Esophagus muscularis mucosa (tissue), 4 donors: ENCODE results near the gene IL21R. TPM values are rescaled to one million over a fixed set of nuclear protein-coding genes. Genes with fewer than 3 reads are reported as not detected.

Source experiments
- DNase-seq: peaks from one replicate; pipeline ENCODE4 v3.0.0-alpha.2; 2017; ENCODE audit errors: extremely low spot score
- H3K27ac ChIP-seq, 4 donors: fragments of 200-600 bp; sonication (generic); replicated peaks in 1 of 4; 1 replicate in 3 of 4; 2 replicates in 1 of 4; pipeline ENCODE4 v1.5.1; 2016 to 2019; ENCODE audit warnings: mild to moderate bottlenecking in 1 of 4
- H3K27me3 ChIP-seq, 4 donors: fragments of 200-600 bp; sonication (generic); one replicate each; pipeline versions ENCODE4 v1.5.1 to v1.6.0; 2016 to 2019
- H3K36me3 ChIP-seq, 4 donors: fragments of 200-600 bp; sonication (generic); one replicate each; pipeline ENCODE4 v1.5.1; 2016 to 2019
- H3K4me1 ChIP-seq, 4 donors: fragments of 200-600 bp; sonication (generic); one replicate each; pipeline ENCODE4 v1.5.1; 2016 to 2019
- H3K4me3 ChIP-seq, 4 donors: fragments of 200-600 bp; sonication (generic); 1 replicate in 2 of 4; 2 replicates in 2 of 4; pipeline ENCODE4 v1.5.1; 2016 to 2019; ENCODE audit warnings: mild to moderate bottlenecking in 4 of 4, moderate library complexity in 1 of 4
- H3K9me3 ChIP-seq, 4 donors: fragments of 200-600 bp; sonication (generic); 1 replicate in 3 of 4; 2 replicates in 1 of 4; pipeline ENCODE4 v1.5.1; 2016 to 2019
- CTCF ChIP-seq, 3 experiments: fragments of 200-600 bp in 2 of 3; fragments of 450-650 bp in 1 of 3; sonication (generic) in 2 of 3; IDR thresholded peaks; one replicate each; pipeline ENCODE4 v1.5.1; 2017 to 2019; ENCODE audit warnings: antibody characterized with exemption in 3 of 3, mild to moderate bottlenecking in 2 of 3, moderate library complexity in 1 of 3
- EP300 ChIP-seq: sonication (generic); formaldehyde crosslinking; IDR thresholded peaks from one replicate; pipeline ENCODE4 v1.6.1; 2017; ENCODE audit warnings: antibody characterized with exemption
- POLR2A ChIP-seq: fragments of 450-650 bp; IDR thresholded peaks from one replicate; pipeline ENCODE4 v1.6.1; 2017; ENCODE audit warnings: antibody characterized with exemption, moderate library complexity, mild to moderate bottlenecking, low read depth
- POLR2AphosphoS5 ChIP-seq, 2 donors: sonication (generic); formaldehyde crosslinking; IDR thresholded peaks; one replicate each; pipeline ENCODE4 v1.6.1; 2017; ENCODE audit warnings: antibody characterized with exemption in 2 of 2
- WGBS: methylation state at CpG from one replicate; pipeline ENCODE4 v1.1.5; 2018; 5-methylcytosine and 5-hydroxymethylcytosine counted together
- intact Hi-C: fragments of 100-400 bp; cut with DNase I; formaldehyde crosslinking; loops from one replicate; pipeline ENCODE4 v1.15.1; 2023
- total RNA-seq, 4 donors: library from RNA; depleted of rRNA; stranded (reverse); fragments of >200 nt; gene quantifications; one replicate each; pipeline versions ENCODE4 v1.1.0 to v1.2.1, GENCODE V29; 2016

The IL21R gene
- total RNA-seq, 4 donors from 2014 or later, result under 0.01 to 0.50 (median 0.17) TPM; not detected in 1

- H3K27me3 ChIP-seq, result no peaks in the 10 kb centered on the region
- no peaks in the 10 kb centered on the region for H3K9me3 ChIP-seq
- no peak overlapping the region for H3K4me3 ChIP-seq
- H3K4me1 ChIP-seq, result peaks cover 0 to 12% (median 5%) of the 10 kb centered on the region in 4 donors
- TF ChIP-seq POLR2A (no peak), EP300 (no peak), POLR2AphosphoS5 (IDR thresholded peaks at IDR 0.05) (no peak), CTCF (IDR thresholded peaks at IDR 0.05) (no peak)
- intact Hi-C loops, result no loop called here
- WGBS, result 95% methylated on average over 15 of the region's 15 CpGs
- H3K36me3 ChIP-seq, result peaks cover 72 to 100% (median 100%) of the 10 kb centered on the region in 4 donors
- no peak for DNase-seq
- no peak overlapping the region for H3K27ac ChIP-seq
Measured at GRCh38 chr16:27472091-27473020, 70.4 kb downstream of the IL21R start.

GRCh38 chr16:27473101-27473900 lies 71.3 kb downstream of the IL21R start:
- Histone ChIP-seq H3K4me3 (no peak overlapping the region), H3K9me3 (no peaks in the 10 kb centered on the region), H3K4me1 (peaks cover 0 to 12% (median 5%) of the 10 kb centered on the region in 4 donors), H3K27ac (no peak overlapping the region), H3K36me3 (peaks cover 72 to 100% (median 100%) of the 10 kb centered on the region in 4 donors), H3K27me3 (no peaks in the 10 kb centered on the region)
- no peak for DNase-seq
- intact Hi-C loops, result no loop called here
- WGBS, result 98% methylated on average over 6 of the region's 9 CpGs
- no peak for TF ChIP-seq POLR2A
- TF ChIP-seq EP300, result no peak
- no peak for TF ChIP-seq CTCF (IDR thresholded peaks at IDR 0.05)
- TF ChIP-seq POLR2AphosphoS5 (IDR thresholded peaks at IDR 0.05), result no peak

GRCh38 chr16:27474041-27474440 lies 72.1 kb downstream of the IL21R start:
- Histone ChIP-seq H3K27me3 (no peaks in the 10 kb centered on the region), H3K4me3 (no peak overlapping the region), H3K27ac (no peak overlapping the region), H3K9me3 (no peaks in the 10 kb centered on the region), H3K36me3 (peaks cover 70 to 100% (median 97%) of the 10 kb centered on the region in 4 donors), H3K4me1 (peaks cover 0 to 12% (median 5%) of the 10 kb centered on the region in 4 donors)
- intact Hi-C loops, result no loop called here
- 94% methylated on average over 6 of the region's 9 CpGs for WGBS
- no peak for DNase-seq
- TF ChIP-seq POLR2AphosphoS5 (IDR thresholded peaks at IDR 0.05) (no peak), CTCF (IDR thresholded peaks at IDR 0.05) (no peak), EP300 (no peak), POLR2A (no peak)

DNA sequence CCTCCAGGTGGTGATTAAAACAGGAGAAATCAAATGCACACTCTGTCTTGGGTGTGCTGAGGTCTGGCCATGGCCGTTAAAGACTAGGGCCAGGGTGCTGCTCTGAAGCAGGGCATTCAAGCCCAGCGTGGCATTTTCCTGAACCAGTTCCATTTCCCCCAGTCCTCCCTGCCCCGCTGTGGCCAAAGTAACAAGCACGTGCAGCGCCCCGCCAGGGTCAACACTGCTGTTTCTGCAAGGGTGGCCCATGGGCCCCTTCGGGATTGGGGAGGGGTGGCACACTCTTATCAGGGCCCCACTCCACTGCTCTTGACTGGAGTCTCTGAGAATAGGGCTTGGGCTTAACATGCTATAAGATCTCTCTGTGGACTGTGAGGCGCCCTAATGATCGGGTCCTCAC lies 72.9 kb downstream of the IL21R start:
- Histone ChIP-seq H3K36me3 (peaks cover 61 to 100% (median 95%) of the 10 kb centered on the region in 4 donors), H3K4me1 (peaks cover 0 to 12% (median 5%) of the 10 kb centered on the region in 4 donors), H3K27ac (no peak overlapping the region), H3K9me3 (no peaks in the 10 kb centered on the region), H3K27me3 (no peaks in the 10 kb centered on the region), H3K4me3 (no peak overlapping the region)
- 90% methylated on average over 9 of the region's 9 CpGs for WGBS
- TF ChIP-seq CTCF (IDR thresholded peaks at IDR 0.05) (no peak), POLR2AphosphoS5 (IDR thresholded peaks at IDR 0.05) (no peak), EP300 (no peak), POLR2A (no peak)
- DNase-seq, result no peak
- intact Hi-C loops, result no loop called here
